HG02938 (cell line): ENCODE measurements around the gene LILRA6.

Source experiments
- ATAC-seq: cut with Tn5 transposase; IDR thresholded peaks from one replicate; pipeline ENCODE4 v1.9.1; 2021; ENCODE audit warnings: mild to moderate bottlenecking, moderate library complexity; ENCODE audit not compliant: unreplicated experiment

LILRA6 gene

DNA sequence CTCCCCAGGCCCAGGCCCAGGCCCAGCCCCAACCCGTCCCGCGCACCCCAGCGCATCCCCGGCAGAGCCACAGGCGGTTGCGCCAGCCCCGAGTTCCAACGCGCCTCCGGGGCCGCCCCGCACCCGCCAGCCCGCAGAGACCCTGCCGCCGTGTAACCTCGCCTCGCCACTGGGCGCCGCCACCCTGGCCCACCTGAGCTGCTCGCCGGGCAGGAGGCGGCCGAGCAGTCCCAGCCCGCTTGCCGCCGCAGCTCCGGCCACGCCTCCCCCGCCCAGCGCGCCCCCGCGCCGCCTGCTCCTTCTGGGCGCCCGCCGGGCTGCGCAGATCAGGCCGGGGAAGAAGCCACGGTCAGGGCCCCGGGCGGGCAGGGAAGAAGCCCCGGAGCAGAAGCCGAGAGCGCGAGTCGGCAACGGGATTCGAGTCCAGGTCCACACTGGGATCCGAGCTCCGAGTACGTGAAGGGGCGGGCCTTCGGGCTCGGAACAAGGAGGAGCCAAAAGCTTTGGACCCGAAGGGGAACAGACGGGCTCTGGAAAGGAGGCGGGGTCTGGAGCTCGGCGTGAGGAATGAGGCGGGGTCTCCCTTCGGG, 53.4 kb downstream of the LILRA6 start, which contains the start of gene MBOAT7:
Gene MBOAT7 (minus strand): TSS at position 436 of the 590 bp plus-strand sequence. CDS start 1,072 bp downstream, outside the sequence.
- ATAC-seq, result peak; percentile 10

- no peak for ATAC-seq
Observed at GRCh38 chr19:54188215-54188871, 54.2 kb downstream of the LILRA6 start.

- no peak for ATAC-seq
Observed at GRCh38 chr19:54186934-54187381, 55.6 kb downstream of the LILRA6 start.
